Measurements from ENCODE around the gene DNAJB11.

GRCh38 chr3:186588632-186589031 lies 18.1 kb downstream of the DNAJB11 start:
- TF ChIP-seq POLR2A (IDR thresholded peaks at IDR 0.05) = no peak
- TF ChIP-seq, protein P1, sequence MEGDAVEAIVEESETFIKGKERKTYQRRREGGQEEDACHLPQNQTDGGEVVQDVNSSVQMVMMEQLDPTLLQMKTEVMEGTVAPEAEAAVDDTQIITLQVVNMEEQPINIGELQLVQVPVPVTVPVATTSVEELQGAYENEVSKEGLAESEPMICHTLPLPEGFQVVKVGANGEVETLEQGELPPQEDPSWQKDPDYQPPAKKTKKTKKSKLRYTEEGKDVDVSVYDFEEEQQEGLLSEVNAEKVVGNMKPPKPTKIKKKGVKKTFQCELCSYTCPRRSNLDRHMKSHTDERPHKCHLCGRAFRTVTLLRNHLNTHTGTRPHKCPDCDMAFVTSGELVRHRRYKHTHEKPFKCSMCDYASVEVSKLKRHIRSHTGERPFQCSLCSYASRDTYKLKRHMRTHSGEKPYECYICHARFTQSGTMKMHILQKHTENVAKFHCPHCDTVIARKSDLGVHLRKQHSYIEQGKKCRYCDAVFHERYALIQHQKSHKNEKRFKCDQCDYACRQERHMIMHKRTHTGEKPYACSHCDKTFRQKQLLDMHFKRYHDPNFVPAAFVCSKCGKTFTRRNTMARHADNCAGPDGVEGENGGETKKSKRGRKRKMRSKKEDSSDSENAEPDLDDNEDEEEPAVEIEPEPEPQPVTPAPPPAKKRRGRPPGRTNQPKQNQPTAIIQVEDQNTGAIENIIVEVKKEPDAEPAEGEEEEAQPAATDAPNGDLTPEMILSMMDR (IDR thresholded peaks at IDR 0.05) = no peak
